NCI-H1048 (cell line): ENCODE measurements around the gene COL9A1.

Experiments used
- DNase-seq: peaks from one replicate; lab custom pipeline; 2025; lab: John Stamatoyannopoulos, UW

The COL9A1 gene

GRCh38 chr6:70286905-70287304, 16.0 kb downstream of the COL9A1 start:
- DNase-seq: no peak

- DNase-seq: peak; percentile 20
Measured at GRCh38 chr6:70285201-70285600, 17.7 kb downstream of the COL9A1 start.

GRCh38 chr6:70282919-70283461, 19.9 kb downstream of the COL9A1 start:
- no peak for DNase-seq

- DNase-seq: no peak
Measured at GRCh38 chr6:70282312-70282918, 20.5 kb downstream of the COL9A1 start.

GRCh38 chr6:70281923-70282311, 21.0 kb downstream of the COL9A1 start:
- DNase-seq: no peak

GRCh38 chr6:70280400-70280853, 22.5 kb downstream of the COL9A1 start:
- DNase-seq: no peak

GRCh38 chr6:70277470-70277869, 25.4 kb downstream of the COL9A1 start:
- no peak for DNase-seq

GRCh38 chr6:70274338-70274737, 28.5 kb downstream of the COL9A1 start:
- DNase-seq: no peak

- DNase-seq: no peak
Measured at GRCh38 chr6:70272071-70272470, 30.8 kb downstream of the COL9A1 start.

GRCh38 chr6:70270287-70271005, 32.4 kb downstream of the COL9A1 start:
- DNase-seq: no peak

GRCh38 chr6:70266142-70266541, 36.7 kb downstream of the COL9A1 start:
- no peak for DNase-seq

- no peak for DNase-seq
Measured at GRCh38 chr6:70264306-70264705, 38.6 kb downstream of the COL9A1 start.

- DNase-seq: no peak
Measured at GRCh38 chr6:70258483-70258882, 44.4 kb downstream of the COL9A1 start.

GRCh38 chr6:70257768-70258273, 45.1 kb downstream of the COL9A1 start:
- DNase-seq: no peak

- no peak for DNase-seq
Measured at GRCh38 chr6:70254784-70255183, 48.1 kb downstream of the COL9A1 start.

- no peak for DNase-seq
Measured at GRCh38 chr6:70253923-70254322, 49.0 kb downstream of the COL9A1 start.

GRCh38 chr6:70252604-70253003, 50.3 kb downstream of the COL9A1 start:
- DNase-seq: no peak

GRCh38 chr6:70246118-70246517, 56.8 kb downstream of the COL9A1 start:
- DNase-seq: no peak

GRCh38 chr6:70241991-70242420, 60.9 kb downstream of the COL9A1 start:
- no peak for DNase-seq

- DNase-seq: no peak
Measured at GRCh38 chr6:70241031-70241430, 61.9 kb downstream of the COL9A1 start.

- no peak for DNase-seq
Measured at GRCh38 chr6:70236343-70236742, 66.5 kb downstream of the COL9A1 start.

GRCh38 chr6:70234561-70235236, 68.2 kb downstream of the COL9A1 start:
- DNase-seq: no peak

GRCh38 chr6:70231311-70231710, 71.6 kb downstream of the COL9A1 start:
- DNase-seq: no peak
